HL-60 (cell line): Measurements from ENCODE around the gene ZNF837.

Source experiments
- CTCF ChIP-seq: IDR thresholded peaks from one replicate; pipeline ENCODE4 v1.5.1; 2011; ENCODE audit warnings: low read length, control low read depth, inconsistent platforms; ENCODE audit not compliant: insufficient read depth
- GABPA ChIP-seq: IDR thresholded peaks from 2 replicates; pipeline ENCODE4 v1.6.1; 2012; ENCODE audit warnings: low read depth
- POLR2AphosphoS5 ChIP-seq: IDR thresholded peaks from 2 replicates; pipeline ENCODE4 v1.6.1; 2012; ENCODE audit warnings: low read depth
- REST ChIP-seq: IDR thresholded peaks from 2 replicates; pipeline ENCODE4 v1.6.1; 2012; ENCODE audit warnings: low read depth; ENCODE audit not compliant: insufficient replicate concordance

GRCh38 chr19:58351558-58351878 lies 29.3 kb downstream of the ZNF837 start:
- no peak for TF ChIP-seq CTCF
- no peak for TF ChIP-seq POLR2AphosphoS5
- TF ChIP-seq GABPA, result no peak
- TF ChIP-seq REST, result no peak
